Suprapubic skin (tissue), 3 donors: Measurements from ENCODE around the gene PGAM5.

Source experiments
- CTCF ChIP-seq, 2 donors: fragments of 200-600 bp in 1 of 2; fragments of 450-650 bp in 1 of 2; sonication (generic) in 1 of 2; IDR thresholded peaks; one replicate each; pipeline ENCODE4 v1.5.1; 2016 to 2019; ENCODE audit warnings: antibody characterized with exemption in 2 of 2, mild to moderate bottlenecking in 1 of 2, moderate library complexity in 1 of 2
- POLR2A ChIP-seq, 2 donors: fragments of 450-650 bp; IDR thresholded peaks; one replicate each; pipeline ENCODE4 v1.6.1; 2017; ENCODE audit warnings: antibody characterized with exemption in 2 of 2, mild to moderate bottlenecking in 2 of 2, moderate library complexity in 2 of 2

- no peak for TF ChIP-seq CTCF (IDR thresholded peaks at IDR 0.05)
- no peak for TF ChIP-seq POLR2A (IDR thresholded peaks at IDR 0.05)
Observed at GRCh38 chr12:132672116-132672515, 38.5 kb upstream of the PGAM5 start.
